ENCODE data around the gene SDHB. TPM values are rescaled to one million over a fixed set of nuclear protein-coding genes. Genes with fewer than 3 reads are reported as not detected.

The SDHB gene
- total and polyA plus RNA-seq, 9 of the 15 experiments (the other 6 are each of a cell fraction or from before 2014, with no cell fraction given): 207 to 554 (median 365) TPM

GRCh38 chr1:17094664-17095063, 40.8 kb upstream of the SDHB start:
- H2AFZ ChIP-seq (ENCODE audit: low read depth, low read length): no peak overlapping the region
- H4K20me1 ChIP-seq (replicated peaks; ENCODE audit: control insufficient read depth, insufficient read depth, low read length): peaks cover 8% of the 10 kb centered on the region; the same call in 1 of the 2 replicates
- no peaks in the 10 kb centered on the region for H3K9me3 ChIP-seq (replicated peaks; ENCODE audit: control insufficient read depth, insufficient read depth, low read depth, low read length)
- intact Hi-C loops (cut with micrococcal nuclease) (no loop called here), in situ Hi-C loops (cut with MboI) (no loop called here)
- no peak for ATAC-seq
- H3K27ac ChIP-seq (ENCODE audit: extremely low read depth, low read depth, low read length): no peak overlapping the region
- WGBS (ENCODE audit: insufficient coverage, low coverage, missing lambda C conversion rate): 0% methylated on average over 5 of the region's 5 CpGs
- ChIA-PET POLR2A (no interaction called here), CTCF (ENCODE audit: low intra/inter-chr PET ratio) (no interaction called here)
- no peaks in the 10 kb centered on the region for H3K9me1 ChIP-seq (ENCODE audit: control insufficient read depth, insufficient read depth, low read length)
- H3K27me3 ChIP-seq (ENCODE audit: control insufficient read depth in 2 of 2, insufficient read depth in 2 of 2, low read length in 2 of 2): peaks cover 50 to 86% of the 10 kb centered on the region in 2 experiments
- H3K4me1 ChIP-seq (replicated peaks in 1 of 2; ENCODE audit: control insufficient read depth in 2 of 2, insufficient read depth in 2 of 2, low read length in 2 of 2): no peaks in the 10 kb centered on the region; a peak in 1 of 5 replicates
- no peak for FAIRE-seq
- H3K4me3 ChIP-seq: no peak overlapping the region
- H3K4me2 ChIP-seq (ENCODE audit: insufficient read depth, low read length): no peak overlapping the region
- TF ChIP-seq, protein P1, sequence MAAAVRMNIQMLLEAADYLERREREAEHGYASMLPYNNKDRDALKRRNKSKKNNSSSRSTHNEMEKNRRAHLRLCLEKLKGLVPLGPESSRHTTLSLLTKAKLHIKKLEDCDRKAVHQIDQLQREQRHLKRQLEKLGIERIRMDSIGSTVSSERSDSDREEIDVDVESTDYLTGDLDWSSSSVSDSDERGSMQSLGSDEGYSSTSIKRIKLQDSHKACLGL (CRISPR knock-in tag; IDR thresholded peaks at IDR 0.05; ENCODE audit: borderline replicate concordance, poor library complexity, severe bottlenecking): no peak
- DNase-seq (ENCODE audit: extremely low read depth in 1 of 4, low spot score in 3 of 4): no peak
- no peak overlapping the region for H3K9ac ChIP-seq (ENCODE audit: insufficient read depth in 1 of 2, low read depth in 2 of 2, low read length in 2 of 2)
- H3K79me2 ChIP-seq (ENCODE audit: control insufficient read depth, insufficient read depth, low read length): no peaks in the 10 kb centered on the region
- no TSS peak for BruUV-seq (replicated peaks)
- no peaks in the 10 kb centered on the region for H3K36me3 ChIP-seq (ENCODE audit: control insufficient read depth, insufficient read depth, low read length)

DNA sequence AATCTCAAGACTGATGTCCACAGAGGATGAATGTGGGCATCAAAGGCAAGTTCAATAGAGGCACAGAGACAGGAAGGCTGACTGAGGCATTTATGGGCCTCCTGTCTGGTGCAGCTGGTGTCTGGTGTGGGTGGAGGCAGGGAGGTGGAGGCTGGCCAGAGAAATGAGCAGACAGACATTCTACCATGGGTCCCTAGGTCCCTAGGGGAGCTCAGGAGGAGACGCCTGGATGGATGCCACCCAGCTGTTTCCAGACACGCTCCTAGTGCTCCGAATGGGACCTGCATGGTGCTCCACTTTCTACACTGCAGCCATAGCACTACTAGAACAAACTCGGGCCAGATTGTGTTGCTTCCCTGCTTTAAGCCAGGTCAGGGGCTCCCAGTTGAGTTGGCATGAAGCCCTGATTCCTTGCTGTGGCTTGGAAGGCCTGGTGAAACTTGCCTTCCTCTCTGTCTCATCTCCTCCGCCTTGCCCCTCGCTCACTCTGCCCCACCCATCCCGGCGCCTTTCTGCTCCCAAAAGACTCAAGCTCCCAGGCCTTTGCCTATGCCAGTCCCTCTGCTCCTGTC, 40.1 kb upstream of the SDHB start:
- CTCF ChIA-PET (ENCODE audit: low intra/inter-chr PET ratio): no interaction called here
- H3K4me3 ChIP-seq: no peak overlapping the region
- H3K4me2 ChIP-seq (ENCODE audit: insufficient read depth, low read length): no peak overlapping the region
- intact Hi-C loops (cut with micrococcal nuclease) (no loop called here), in situ Hi-C loops (cut with MboI) (no loop called here)
- H2AFZ ChIP-seq (ENCODE audit: low read depth, low read length): no peak overlapping the region
- no peak for FAIRE-seq
- POLR2A ChIA-PET: interaction anchor here (0.6 to 0.7 kb wide), 3 partner anchors 9 to 535 kb away, joined by 3 to 4 read pairs (median 3); no protein-coding TSS in a partner anchor
- H3K9ac ChIP-seq (ENCODE audit: insufficient read depth in 1 of 2, low read depth in 2 of 2, low read length in 2 of 2): no peak overlapping the region
- H3K4me1 ChIP-seq (replicated peaks in 1 of 2; ENCODE audit: control insufficient read depth in 2 of 2, insufficient read depth in 2 of 2, low read length in 2 of 2): no peaks in the 10 kb centered on the region; a peak in 1 of 5 replicates
- peaks cover 8% of the 10 kb centered on the region; the same call in 1 of the 2 replicates for H4K20me1 ChIP-seq (replicated peaks; ENCODE audit: control insufficient read depth, insufficient read depth, low read length)
- WGBS (ENCODE audit: insufficient coverage, low coverage, missing lambda C conversion rate): under 1% methylated on average over 8 of the region's 8 CpGs
- ATAC-seq: no peak
- H3K27me3 ChIP-seq (ENCODE audit: control insufficient read depth in 2 of 2, insufficient read depth in 2 of 2, low read length in 2 of 2): peaks cover 45 to 88% of the 10 kb centered on the region in 2 experiments
- BruUV-seq (replicated peaks): no TSS peak
- no peaks in the 10 kb centered on the region for H3K9me1 ChIP-seq (ENCODE audit: control insufficient read depth, insufficient read depth, low read length)
- no peak overlapping the region for H3K27ac ChIP-seq (ENCODE audit: extremely low read depth, low read depth, low read length)
- no peaks in the 10 kb centered on the region for H3K79me2 ChIP-seq (ENCODE audit: control insufficient read depth, insufficient read depth, low read length)
- no peaks in the 10 kb centered on the region for H3K36me3 ChIP-seq (ENCODE audit: control insufficient read depth, insufficient read depth, low read length)
- DNase-seq (ENCODE audit: extremely low read depth in 1 of 4, low spot score in 3 of 4): no peak
- H3K9me3 ChIP-seq (replicated peaks; ENCODE audit: control insufficient read depth, insufficient read depth, low read depth, low read length): no peaks in the 10 kb centered on the region
- no peak for TF ChIP-seq HOMEZ (CRISPR knock-in tag; IDR thresholded peaks at IDR 0.05)
- no peak for TF ChIP-seq ZNF586 (CRISPR knock-in tag; conservative IDR thresholded peaks at IDR 0.05)
- TF ChIP-seq, protein P2, sequence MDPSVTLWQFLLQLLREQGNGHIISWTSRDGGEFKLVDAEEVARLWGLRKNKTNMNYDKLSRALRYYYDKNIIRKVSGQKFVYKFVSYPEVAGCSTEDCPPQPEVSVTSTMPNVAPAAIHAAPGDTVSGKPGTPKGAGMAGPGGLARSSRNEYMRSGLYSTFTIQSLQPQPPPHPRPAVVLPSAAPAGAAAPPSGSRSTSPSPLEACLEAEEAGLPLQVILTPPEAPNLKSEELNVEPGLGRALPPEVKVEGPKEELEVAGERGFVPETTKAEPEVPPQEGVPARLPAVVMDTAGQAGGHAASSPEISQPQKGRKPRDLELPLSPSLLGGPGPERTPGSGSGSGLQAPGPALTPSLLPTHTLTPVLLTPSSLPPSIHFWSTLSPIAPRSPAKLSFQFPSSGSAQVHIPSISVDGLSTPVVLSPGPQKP (CRISPR knock-in tag; IDR thresholded peaks at IDR 0.05): no peak
- TF ChIP-seq, protein P3, sequence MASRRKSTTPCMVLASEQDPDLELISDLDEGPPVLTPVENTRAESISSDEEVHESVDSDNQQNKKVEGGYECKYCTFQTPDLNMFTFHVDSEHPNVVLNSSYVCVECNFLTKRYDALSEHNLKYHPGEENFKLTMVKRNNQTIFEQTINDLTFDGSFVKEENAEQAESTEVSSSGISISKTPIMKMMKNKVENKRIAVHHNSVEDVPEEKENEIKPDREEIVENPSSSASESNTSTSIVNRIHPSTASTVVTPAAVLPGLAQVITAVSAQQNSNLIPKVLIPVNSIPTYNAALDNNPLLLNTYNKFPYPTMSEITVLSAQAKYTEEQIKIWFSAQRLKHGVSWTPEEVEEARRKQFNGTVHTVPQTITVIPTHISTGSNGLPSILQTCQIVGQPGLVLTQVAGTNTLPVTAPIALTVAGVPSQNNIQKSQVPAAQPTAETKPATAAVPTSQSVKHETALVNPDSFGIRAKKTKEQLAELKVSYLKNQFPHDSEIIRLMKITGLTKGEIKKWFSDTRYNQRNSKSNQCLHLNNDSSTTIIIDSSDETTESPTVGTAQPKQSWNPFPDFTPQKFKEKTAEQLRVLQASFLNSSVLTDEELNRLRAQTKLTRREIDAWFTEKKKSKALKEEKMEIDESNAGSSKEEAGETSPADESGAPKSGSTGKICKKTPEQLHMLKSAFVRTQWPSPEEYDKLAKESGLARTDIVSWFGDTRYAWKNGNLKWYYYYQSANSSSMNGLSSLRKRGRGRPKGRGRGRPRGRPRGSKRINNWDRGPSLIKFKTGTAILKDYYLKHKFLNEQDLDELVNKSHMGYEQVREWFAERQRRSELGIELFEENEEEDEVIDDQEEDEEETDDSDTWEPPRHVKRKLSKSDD (conservative IDR thresholded peaks at IDR 0.05; ENCODE audit: low read length): no peak
- TF ChIP-seq, protein P4, sequence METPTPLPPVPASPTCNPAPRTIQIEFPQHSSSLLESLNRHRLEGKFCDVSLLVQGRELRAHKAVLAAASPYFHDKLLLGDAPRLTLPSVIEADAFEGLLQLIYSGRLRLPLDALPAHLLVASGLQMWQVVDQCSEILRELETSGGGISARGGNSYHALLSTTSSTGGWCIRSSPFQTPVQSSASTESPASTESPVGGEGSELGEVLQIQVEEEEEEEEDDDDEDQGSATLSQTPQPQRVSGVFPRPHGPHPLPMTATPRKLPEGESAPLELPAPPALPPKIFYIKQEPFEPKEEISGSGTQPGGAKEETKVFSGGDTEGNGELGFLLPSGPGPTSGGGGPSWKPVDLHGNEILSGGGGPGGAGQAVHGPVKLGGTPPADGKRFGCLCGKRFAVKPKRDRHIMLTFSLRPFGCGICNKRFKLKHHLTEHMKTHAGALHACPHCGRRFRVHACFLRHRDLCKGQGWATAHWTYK (CRISPR knock-in tag; IDR thresholded peaks at IDR 0.05): no peak
